ENCODE results near the gene TRAIP.

GRCh38 chr3:49803465-49804140, 52.8 kb downstream of the TRAIP start:
- TF ChIP-seq POLR2A (IDR thresholded peaks at IDR 0.05) (no peak), CTCF (IDR thresholded peaks at IDR 0.05) (no peak), EP300 (IDR thresholded peaks at IDR 0.05) (no peak)
